Measurements from ENCODE around the gene RAB21. TPM values are rescaled to one million over a fixed set of nuclear protein-coding genes. Genes with fewer than 3 reads are reported as not detected.
A peak's percentile ranks its signal among the peaks of the same experiment; 100 is the strongest.
"Not testable (repeated sequence)": the region's sequence is repeated elsewhere in the genome, so short reads cannot be mapped to it uniquely, and the experiment has no call there.

Gene RAB21
- total RNA-seq, 2 experiments from 2014 or later: 55.7 to 56.3 TPM

GRCh38 chr12:71810921-71811320 lies 56.3 kb downstream of the RAB21 start:
- ChIA-PET CTCF (no interaction called here), POLR2A (no interaction called here)
- no peaks in the 10 kb centered on the region for H3K9me3 Mint-ChIP-seq (ENCODE audit: insufficient read depth)
- H3K27ac Mint-ChIP-seq: no peak overlapping the region
- ATAC-seq (no peak), DNase-seq (no peak)
- no peaks in the 10 kb centered on the region for H3K36me3 Mint-ChIP-seq (ENCODE audit: low read depth)
- no peaks in the 10 kb centered on the region for H3K4me1 Mint-ChIP-seq (ENCODE audit: low read depth)
- peaks cover 17% of the 10 kb centered on the region for H3K27me3 Mint-ChIP-seq (ENCODE audit: low read depth)
- no peak overlapping the region for H3K4me3 Mint-ChIP-seq

- H3K9me3 Mint-ChIP-seq (ENCODE audit: insufficient read depth); H3K27ac Mint-ChIP-seq; DNase-seq; H3K36me3 Mint-ChIP-seq (ENCODE audit: low read depth); H3K4me1 Mint-ChIP-seq (ENCODE audit: low read depth); ATAC-seq; H3K4me3 Mint-ChIP-seq; CTCF ChIA-PET: not testable (repeated sequence)
- POLR2A ChIA-PET: interaction anchor here (1.0 kb wide), 1 partner anchor 43 kb away, joined by 3 read pairs; no protein-coding TSS in a partner anchor
- peaks cover 10% of the 10 kb centered on the region for H3K27me3 Mint-ChIP-seq (ENCODE audit: low read depth)
Measured at GRCh38 chr12:71815242-71815641, 60.6 kb downstream of the RAB21 start.

- not testable (repeated sequence) for H3K9me3 Mint-ChIP-seq (ENCODE audit: insufficient read depth)
- POLR2A ChIA-PET: interaction anchor here (1.0 kb wide), 1 partner anchor 17 kb away, joined by 3 read pairs; no protein-coding TSS in a partner anchor
Measured at GRCh38 chr12:71822088-71822487, 67.4 kb downstream of the RAB21 start.

GRCh38 chr12:71828813-71829212 lies 74.2 kb downstream of the RAB21 start:
- ChIA-PET POLR2A (no interaction called here), CTCF (no interaction called here)
- no peak for ATAC-seq

More at GRCh38 chr12:71822088-71822487, 67.4 kb downstream of the RAB21 start:
- H3K4me1 Mint-ChIP-seq (ENCODE audit: low read depth); H3K4me3 Mint-ChIP-seq; ATAC-seq; DNase-seq; H3K36me3 Mint-ChIP-seq (ENCODE audit: low read depth); H3K27ac Mint-ChIP-seq; H3K27me3 Mint-ChIP-seq (ENCODE audit: low read depth): not testable (repeated sequence)
- CTCF ChIA-PET: interaction anchor here (1.3 kb wide), 1 partner anchor 42 kb away, joined by 4 read pairs; no protein-coding TSS in a partner anchor

GRCh38 chr12:71837356-71837755 lies 82.7 kb downstream of the RAB21 start:
- Mint-ChIP-seq H3K4me1 (ENCODE audit: low read depth) (peaks cover 31% of the 10 kb centered on the region), H3K4me3 (no peak overlapping the region), H3K27ac (no peak overlapping the region), H3K9me3 (ENCODE audit: insufficient read depth) (no peaks in the 10 kb centered on the region), H3K27me3 (ENCODE audit: low read depth) (peaks cover 7% of the 10 kb centered on the region), H3K36me3 (ENCODE audit: low read depth) (peaks cover 12% of the 10 kb centered on the region)
- ATAC-seq: no peak
- ChIA-PET POLR2A (interaction anchor here (4.0 kb wide), 1 partner anchor 174 kb away, joined by 21 read pairs; the partner anchor contains the start of genes THAP2 and ZFC3H1), CTCF (interaction anchor here (2.1 to 3.5 kb wide), 2 partner anchors 57 to 173 kb away, joined by 5 to 24 read pairs; partner anchors contain the start of genes THAP2 and ZFC3H1)
- no peak for DNase-seq

More at GRCh38 chr12:71828813-71829212, 74.2 kb downstream of the RAB21 start:
- H3K27ac Mint-ChIP-seq: no peak overlapping the region
- no peak for DNase-seq
- no peak overlapping the region for H3K4me3 Mint-ChIP-seq
- H3K9me3 Mint-ChIP-seq (ENCODE audit: insufficient read depth): no peaks in the 10 kb centered on the region
- H3K36me3 Mint-ChIP-seq (ENCODE audit: low read depth): no peaks in the 10 kb centered on the region
- H3K4me1 Mint-ChIP-seq (ENCODE audit: low read depth): no peaks in the 10 kb centered on the region
- H3K27me3 Mint-ChIP-seq (ENCODE audit: low read depth): peaks cover 20% of the 10 kb centered on the region

GRCh38 chr12:71838231-71838630 lies 83.6 kb downstream of the RAB21 start:
- POLR2A ChIA-PET: interaction anchor here (0.9 to 4.0 kb wide), 4 partner anchors 17 to 175 kb away, joined by 3 to 21 read pairs (median 4); partner anchors contain the start of genes RAB21, THAP2, TMEM19 and ZFC3H1

GRCh38 chr12:71838676-71839075 lies 84.0 kb downstream of the RAB21 start:
- POLR2A ChIA-PET: interaction anchor here (0.7 to 4.0 kb wide), 6 partner anchors 11 to 175 kb away, joined by 3 to 21 read pairs (median 4); partner anchors contain the start of genes RAB21, THAP2, TMEM19 and ZFC3H1

More at GRCh38 chr12:71838231-71838630, 83.6 kb downstream of the RAB21 start:
- CTCF ChIA-PET: interaction anchor here (0.6 to 3.5 kb wide), 4 partner anchors 43 to 179 kb away, joined by 3 to 24 read pairs (median 4); partner anchors contain the start of genes THAP2 and ZFC3H1
- ATAC-seq (no peak), DNase-seq (no peak)
- Mint-ChIP-seq H3K27me3 (ENCODE audit: low read depth) (peaks cover 5% of the 10 kb centered on the region), H3K4me3 (peak overlapping the region; percentile 95), H3K4me1 (ENCODE audit: low read depth) (peaks cover 31% of the 10 kb centered on the region), H3K36me3 (ENCODE audit: low read depth) (peaks cover 12% of the 10 kb centered on the region), H3K9me3 (ENCODE audit: insufficient read depth) (no peaks in the 10 kb centered on the region), H3K27ac (peak overlapping the region; percentile 98)

GRCh38 chr12:71840231-71840847 lies 85.7 kb downstream of the RAB21 start:
- peak; percentile 27 for ATAC-seq
- H3K4me3 Mint-ChIP-seq: peak overlapping the region; percentile 95

More at GRCh38 chr12:71838676-71839075, 84.0 kb downstream of the RAB21 start:
- CTCF ChIA-PET: interaction anchor here (1.4 to 3.5 kb wide), 4 partner anchors 59 to 179 kb away, joined by 3 to 24 read pairs (median 4); partner anchors contain the start of genes THAP2 and ZFC3H1
- Mint-ChIP-seq H3K4me3 (peak overlapping the region; percentile 95), H3K27ac (peak overlapping the region; percentile 98), H3K36me3 (ENCODE audit: low read depth) (peaks cover 12% of the 10 kb centered on the region), H3K4me1 (ENCODE audit: low read depth) (peaks cover 31% of the 10 kb centered on the region), H3K27me3 (ENCODE audit: low read depth) (peaks cover 5% of the 10 kb centered on the region), H3K9me3 (ENCODE audit: insufficient read depth) (no peaks in the 10 kb centered on the region)
- ATAC-seq (no peak), DNase-seq (no peak)

GRCh38 chr12:71846322-71846940 lies 91.8 kb downstream of the RAB21 start:
- H3K9me3 Mint-ChIP-seq (ENCODE audit: insufficient read depth): peaks cover 7% of the 10 kb centered on the region
- POLR2A ChIA-PET: interaction anchor here (0.6 kb wide), 1 partner anchor 12 kb away, joined by 3 read pairs; no protein-coding TSS in a partner anchor
- H3K27me3 Mint-ChIP-seq (ENCODE audit: low read depth): no peaks in the 10 kb centered on the region
- CTCF ChIA-PET: interaction anchor here (0.6 to 6.5 kb wide), 14 partner anchors 9 to 220 kb away, joined by 3 to 53 read pairs (median 4); no protein-coding TSS in a partner anchor
- H3K27ac Mint-ChIP-seq: no peak overlapping the region
- peaks cover 7% of the 10 kb centered on the region for H3K4me1 Mint-ChIP-seq (ENCODE audit: low read depth)
- peaks cover 29% of the 10 kb centered on the region for H3K36me3 Mint-ChIP-seq (ENCODE audit: low read depth)
- peak; percentile 26 for DNase-seq
- ATAC-seq: no peak
- no peak overlapping the region for H3K4me3 Mint-ChIP-seq

More at GRCh38 chr12:71840231-71840847, 85.7 kb downstream of the RAB21 start:
- CTCF ChIA-PET: interaction anchor here (1.1 to 3.5 kb wide), 4 partner anchors 9 to 93 kb away, joined by 3 to 24 read pairs (median 4); no protein-coding TSS in a partner anchor
- peaks cover 12% of the 10 kb centered on the region for H3K36me3 Mint-ChIP-seq (ENCODE audit: low read depth)
- POLR2A ChIA-PET: interaction anchor here (1.3 to 4.0 kb wide), 3 partner anchors 10 to 177 kb away, joined by 4 to 21 read pairs (median 11); partner anchors contain the start of genes THAP2 and ZFC3H1
- H3K27me3 Mint-ChIP-seq (ENCODE audit: low read depth): no peaks in the 10 kb centered on the region
- H3K9me3 Mint-ChIP-seq (ENCODE audit: insufficient read depth): no peaks in the 10 kb centered on the region
- peaks cover 31% of the 10 kb centered on the region for H3K4me1 Mint-ChIP-seq (ENCODE audit: low read depth)
- DNase-seq: peak; percentile 38
- H3K27ac Mint-ChIP-seq: peak overlapping the region; percentile 98

- no peak overlapping the region for H3K27ac Mint-ChIP-seq
- H3K4me1 Mint-ChIP-seq (ENCODE audit: low read depth): no peaks in the 10 kb centered on the region
- H3K36me3 Mint-ChIP-seq (ENCODE audit: low read depth): peaks cover 34% of the 10 kb centered on the region
- H3K4me3 Mint-ChIP-seq: no peak overlapping the region
- ChIA-PET POLR2A (no interaction called here), CTCF (interaction anchor here (0.6 kb wide), 1 partner anchor 59 kb away, joined by 3 read pairs; no protein-coding TSS in a partner anchor)
- no peak for ATAC-seq
- peaks cover 11% of the 10 kb centered on the region for H3K9me3 Mint-ChIP-seq (ENCODE audit: insufficient read depth)
- H3K27me3 Mint-ChIP-seq (ENCODE audit: low read depth): no peaks in the 10 kb centered on the region
- DNase-seq: no peak
Measured at GRCh38 chr12:71848212-71848611, 93.5 kb downstream of the RAB21 start.

GRCh38 chr12:71849109-71849851 lies 94.6 kb downstream of the RAB21 start:
- Mint-ChIP-seq H3K27ac (no peak overlapping the region), H3K4me3 (no peak overlapping the region), H3K9me3 (ENCODE audit: insufficient read depth) (peaks cover 11% of the 10 kb centered on the region), H3K27me3 (ENCODE audit: low read depth) (no peaks in the 10 kb centered on the region), H3K4me1 (ENCODE audit: low read depth) (no peaks in the 10 kb centered on the region), H3K36me3 (ENCODE audit: low read depth) (peaks cover 43% of the 10 kb centered on the region)
- ATAC-seq: no peak
- DNase-seq: no peak
- POLR2A ChIA-PET: interaction anchor here (0.8 to 1.8 kb wide), 2 partner anchors 10 to 185 kb away, joined by 3 to 11 read pairs; partner anchors contain the start of genes TBC1D15 and THAP2
- CTCF ChIA-PET: interaction anchor here (1.1 to 1.7 kb wide), 2 partner anchors 9 to 69 kb away, joined by 3 to 10 read pairs; partner anchors contain the start of gene TBC1D15
